Endothelial cell of umbilical vein (primary cell): ENCODE data around the gene TSPEAR. TPM values are rescaled to one million over a fixed set of nuclear protein-coding genes. Genes with fewer than 3 reads are reported as not detected.

Experiments used
- BruUV-seq: library from RNA; stranded (reverse); fragments of 400-500 nt; replicated peaks from 2 replicates; lab custom pipeline; 2021; lab: Mats Ljungman, UMichigan
- CTCF ChIA-PET: fragments of 300-600, 350-600 bp; sonication (Branson Sonifier 250); formaldehyde crosslinking; loops from one replicate; lab custom pipeline; 2021; ENCODE audit warnings: antibody characterized with exemption, inconsistent platforms; lab: Charles Lee
- POLR2A ChIA-PET: fragments of 300-600, 350-600 bp; sonication (Branson Sonifier 250); formaldehyde crosslinking; loops from one replicate; lab custom pipeline; 2021; ENCODE audit warnings: antibody characterized with exemption, inconsistent platforms; lab: Charles Lee
- DNase-seq: peaks from one replicate; pipeline ENCODE4 v3.0.0-alpha.2; 2011; ENCODE audit warnings: low read depth, low spot score
- FAIRE-seq: peaks from 2 replicates; lab custom pipeline; 2011; peaks lifted over from hg19 to GRCh38; lab: Jason Lieb, UNC
- H2AFZ ChIP-seq: 2 replicates; pipeline ENCODE4 v1.6.0; 2012; ENCODE audit warnings: low read depth, low read length, control low read depth, inconsistent platforms
- H3K27ac ChIP-seq: 2 replicates; pipeline ENCODE4 v1.5.1; 2011; ENCODE audit warnings: low read depth, mild to moderate bottlenecking, control low read depth, low read length, moderate library complexity; ENCODE audit not compliant: insufficient read depth
- H3K27me3 ChIP-seq, 2 experiments: 2 replicates each; pipeline versions ENCODE4 v1.6.0 to v1.6.1; 2011; ENCODE audit warnings: low read length in 2 of 2, mixed read lengths in 1 of 2; ENCODE audit not compliant: control insufficient read depth in 2 of 2, insufficient read depth in 2 of 2
- H3K36me3 ChIP-seq, 2 experiments: 2 replicates in 1 of 2; 3 replicates in 1 of 2; pipeline ENCODE4 v1.5.1; 2011; ENCODE audit warnings: low read length in 2 of 2, mild to moderate bottlenecking in 1 of 2, moderate library complexity in 1 of 2; ENCODE audit not compliant: control insufficient read depth in 2 of 2, insufficient read depth in 2 of 2; ENCODE audit errors: extremely low read depth in 1 of 2
- H3K4me1 ChIP-seq: 3 replicates; pipeline ENCODE4 v1.5.1; 2011; ENCODE audit warnings: mild to moderate bottlenecking, low read length; ENCODE audit not compliant: control insufficient read depth, insufficient read depth; ENCODE audit errors: extremely low read depth
- H3K4me2 ChIP-seq: 2 replicates; pipeline ENCODE4 v1.6.1; 2011; ENCODE audit warnings: low read length, control low read depth, mixed read lengths; ENCODE audit not compliant: insufficient read depth
- H3K4me3 ChIP-seq, 3 experiments: fragments of 200-600 bp in 1 of 3; sonication (generic), shearing (Covaris generic) in 1 of 3; replicated peaks in 1 of 3; 2 replicates each; pipeline ENCODE4 v1.5.1; 2011 to 2016; ENCODE audit warnings: control low read depth in 3 of 3, low read length in 3 of 3, mild to moderate bottlenecking in 2 of 3, inconsistent platforms in 1 of 3, low read depth in 1 of 3, moderate library complexity in 1 of 3; ENCODE audit not compliant: insufficient read depth in 1 of 3
- H3K79me2 ChIP-seq: 2 replicates; pipeline ENCODE4 v1.6.0; 2012; ENCODE audit warnings: low read length, inconsistent platforms; ENCODE audit not compliant: control insufficient read depth, insufficient read depth
- H3K9ac ChIP-seq: replicated peaks from 2 replicates; pipeline ENCODE3; 2011; ENCODE audit warnings: low read length, control low read depth; ENCODE audit not compliant: insufficient read depth; ENCODE audit errors: extremely low read depth
- H3K9me1 ChIP-seq: replicated peaks from 3 replicates; pipeline ENCODE4 v1.6.0; 2011; ENCODE audit warnings: mild to moderate bottlenecking, low read length; ENCODE audit not compliant: control insufficient read depth, insufficient read depth; ENCODE audit errors: extremely low read depth
- H3K9me3 ChIP-seq: replicated peaks from 2 replicates; pipeline ENCODE4 v1.5.1; 2012; ENCODE audit warnings: low read length, inconsistent platforms; ENCODE audit not compliant: control insufficient read depth, insufficient read depth
- H4K20me1 ChIP-seq: replicated peaks from 2 replicates; pipeline ENCODE3; 2011; ENCODE audit warnings: mild to moderate bottlenecking, low read length; ENCODE audit not compliant: control insufficient read depth, insufficient read depth; ENCODE audit errors: extremely low read depth
- CTCF ChIP-seq, 2 donors: IDR thresholded peaks; 1 replicate in 1 of 2; 2 replicates in 1 of 2; pipeline ENCODE4 v1.5.1; 2011; ENCODE audit warnings: low read length in 2 of 2, mild to moderate bottlenecking in 2 of 2, moderate library complexity in 2 of 2, control low read depth in 1 of 2, inconsistent platforms in 1 of 2, low read depth in 1 of 2; ENCODE audit not compliant: insufficient read depth in 1 of 2; ENCODE audit errors: extremely low read depth in 1 of 2
- EZH2 ChIP-seq: IDR thresholded peaks from 2 replicates; pipeline ENCODE4 v1.6.1; 2012; ENCODE audit warnings: borderline replicate concordance, low read depth, mild to moderate bottlenecking, moderate library complexity, low read length, inconsistent platforms; ENCODE audit not compliant: severe bottlenecking
- FOS ChIP-seq: IDR thresholded peaks from 2 replicates; pipeline ENCODE4 v1.6.1; 2011; ENCODE audit warnings: mild to moderate bottlenecking, low read length, moderate library complexity, borderline replicate concordance; ENCODE audit not compliant: insufficient read depth
- GATA2 ChIP-seq: IDR thresholded peaks from 2 replicates; pipeline ENCODE4 v1.7.0; 2011; ENCODE audit warnings: low read depth, mild to moderate bottlenecking, moderate library complexity, mixed read lengths, low read length; ENCODE audit not compliant: insufficient read length, insufficient read depth
- JUN ChIP-seq: IDR thresholded peaks from 2 replicates; pipeline ENCODE4 v1.6.1; 2011; ENCODE audit warnings: borderline replicate concordance, low read depth; ENCODE audit not compliant: insufficient read length, insufficient read depth
- MAX ChIP-seq: IDR thresholded peaks from 2 replicates; pipeline ENCODE4 v1.6.1; 2011; ENCODE audit not compliant: insufficient read depth, insufficient read length
- MYC ChIP-seq: IDR thresholded peaks from one replicate; pipeline ENCODE4 v1.6.1; 2011; ENCODE audit warnings: mild to moderate bottlenecking, low read depth, low read length
- POLR2A ChIP-seq: IDR thresholded peaks from 2 replicates; pipeline ENCODE4 v1.6.1; 2012; ENCODE audit warnings: low read depth, mild to moderate bottlenecking, control low read depth, low read length
- POLR2AphosphoS5 ChIP-seq: IDR thresholded peaks from 2 replicates; pipeline ENCODE4 v1.6.1; 2012; ENCODE audit warnings: low read depth, mild to moderate bottlenecking, control low read depth, low read length, moderate library complexity; ENCODE audit not compliant: insufficient read depth
- dilution Hi-C: fragments of 300-500 bp; cut with MboI; formaldehyde crosslinking; loops from one replicate; pipeline ENCODE4 v1.15.0; 2019; ENCODE audit warnings: low sequenced_read_pairs; ENCODE audit not compliant: extremely low pct_ligation_motif_present
- intact Hi-C: fragments of 100-400 bp; cut with micrococcal nuclease; formaldehyde crosslinking; loops from one replicate; pipeline ENCODE4 v1.10.0; 2022
- polyA plus RNA-seq, 4 experiments: library from polyadenylated mRNA; depleted of rRNA in 3 of 4; stranded (reverse) in 3 of 4; unstranded in 1 of 4; fragments of >200 nt; gene quantifications; 2 replicates each; pipeline versions ENCODE4 v1.2.1 to v1.2.3, GENCODE V29; 2011 to 2012; ENCODE audit warnings: missing spikeins in 1 of 4
- total RNA-seq: library from RNA; stranded (reverse); gene quantifications from 2 replicates; pipeline ENCODE4 v1.2.3, GENCODE V29; 2021

TSPEAR gene
- total and polyA plus RNA-seq, 2 donors (not counting 3 experiments of a cell fraction or from before 2014, with no cell fraction given), result 0.01 TPM; not detected in 1

GRCh38 chr21:44522753-44523204, 188.6 kb downstream of the TSPEAR start:
- POLR2A ChIA-PET, result no interaction called here
- no peaks in the 10 kb centered on the region for H3K79me2 ChIP-seq
- no peak overlapping the region for H3K27ac ChIP-seq
- no peaks in the 10 kb centered on the region for H3K9me1 ChIP-seq
- no peak for DNase-seq
- CTCF ChIA-PET, result no interaction called here
- H2AFZ ChIP-seq, result no peak overlapping the region
- H3K36me3 ChIP-seq, result no peaks in the 10 kb centered on the region
- FAIRE-seq, result no peak
- H3K9me3 ChIP-seq, result no peaks in the 10 kb centered on the region
- H3K4me3 ChIP-seq, result no peak overlapping the region
- H3K27me3 ChIP-seq, result no peaks in the 10 kb centered on the region
- intact Hi-C loops, result no loop called here
- TF ChIP-seq MYC, result no peak
- TF ChIP-seq CTCF (IDR thresholded peaks at IDR 0.05; ENCODE audit: extremely low read depth in 1 of 2, insufficient read depth in 1 of 2, low read depth in 1 of 2, low read length in 2 of 2), result no peak
- no peak for TF ChIP-seq JUN
- dilution Hi-C loops, result no loop called here
- H3K9ac ChIP-seq, result no peak overlapping the region
- H3K4me1 ChIP-seq, result no peaks in the 10 kb centered on the region
- no peak overlapping the region for H3K4me2 ChIP-seq
- no peaks in the 10 kb centered on the region for H4K20me1 ChIP-seq
- no TSS peak for BruUV-seq

- CTCF ChIA-PET, result no interaction called here
Observed at GRCh38 chr21:44521928-44522752, 189.2 kb downstream of the TSPEAR start.

More at GRCh38 chr21:44521928-44522752, 189.2 kb downstream of the TSPEAR start:
- intact Hi-C loops (no loop called here), dilution Hi-C loops (no loop called here)
- no peaks in the 10 kb centered on the region for H3K4me1 ChIP-seq
- no peak overlapping the region for H3K4me3 ChIP-seq
- H3K9ac ChIP-seq, result no peak overlapping the region
- no peaks in the 10 kb centered on the region for H3K9me1 ChIP-seq
- POLR2A ChIA-PET, result no interaction called here
- H3K9me3 ChIP-seq, result no peaks in the 10 kb centered on the region
- H3K27me3 ChIP-seq, result no peaks in the 10 kb centered on the region
- H3K4me2 ChIP-seq, result no peak overlapping the region
- H3K79me2 ChIP-seq, result no peaks in the 10 kb centered on the region
- no peak overlapping the region for H2AFZ ChIP-seq
- BruUV-seq, result no TSS peak
- no peaks in the 10 kb centered on the region for H4K20me1 ChIP-seq
- FAIRE-seq (no peak), DNase-seq (no peak)
- no peak for TF ChIP-seq POLR2A
- TF ChIP-seq MYC, result no peak
- TF ChIP-seq MAX, result no peak
- TF ChIP-seq CTCF (IDR thresholded peaks at IDR 0.05; ENCODE audit: extremely low read depth in 1 of 2, insufficient read depth in 1 of 2, low read depth in 1 of 2, low read length in 2 of 2), result no peak
- TF ChIP-seq GATA2, result no peak
- no peak for TF ChIP-seq EZH2
- TF ChIP-seq FOS, result no peak
- TF ChIP-seq POLR2AphosphoS5, result no peak
- no peak for TF ChIP-seq JUN
- no peak overlapping the region for H3K27ac ChIP-seq
- H3K36me3 ChIP-seq, result no peaks in the 10 kb centered on the region
